Astrocyte of the hippocampus (primary cell): Measurements from ENCODE around the gene BICD1.

Experiments
- DNase-seq: peaks from one replicate; pipeline ENCODE4 v3.0.0; 2011; ENCODE audit warnings: low read depth, low spot score

BICD1 gene

GRCh38 chr12:32402170-32402569, 295.5 kb downstream of the BICD1 start:
- DNase-seq: no peak

- no peak for DNase-seq
Observed at GRCh38 chr12:32402946-32403345, 296.3 kb downstream of the BICD1 start.

GRCh38 chr12:32407795-32408194, 301.1 kb downstream of the BICD1 start:
- no peak for DNase-seq

- no peak for DNase-seq
Observed at GRCh38 chr12:32413412-32413811, 306.8 kb downstream of the BICD1 start.

- no peak for DNase-seq
Observed at GRCh38 chr12:32418221-32418620, 311.6 kb downstream of the BICD1 start.

GRCh38 chr12:32418903-32419519, 312.4 kb downstream of the BICD1 start:
- no peak for DNase-seq

GRCh38 chr12:32419520-32419960, 312.9 kb downstream of the BICD1 start:
- DNase-seq: peak; percentile 61

- DNase-seq: no peak
Observed at GRCh38 chr12:32420356-32420755, 313.7 kb downstream of the BICD1 start.

GRCh38 chr12:32423559-32423958, 316.9 kb downstream of the BICD1 start:
- no peak for DNase-seq

- no peak for DNase-seq
Observed at GRCh38 chr12:32431025-32431424, 324.4 kb downstream of the BICD1 start.
